GM12891 (cell line): ENCODE results near the gene AEBP1.

Source experiments
- DNase-seq: peaks from one replicate; pipeline ENCODE4 v3.0.0; 2011; ENCODE audit warnings: low spot score; ENCODE audit not compliant: insufficient read length
- FAIRE-seq: peaks from 2 replicates; lab custom pipeline; 2011; peaks lifted over from hg19 to GRCh38; lab: Jason Lieb, UNC
- PAX5 ChIP-seq: IDR thresholded peaks from 2 replicates; pipeline ENCODE4 v1.6.1; 2011; ENCODE audit warnings: low read length, moderate library complexity, mild to moderate bottlenecking; ENCODE audit not compliant: insufficient read depth, severe bottlenecking
- POLR2A ChIP-seq: IDR thresholded peaks from 2 replicates; pipeline ENCODE4 v1.6.1; 2011; ENCODE audit warnings: low read depth, low read length, control low read depth
- POLR2AphosphoS5 ChIP-seq: IDR thresholded peaks from 2 replicates; pipeline ENCODE4 v1.6.1; 2011; ENCODE audit warnings: low read depth, low read length, control low read depth
- POU2F2 ChIP-seq: IDR thresholded peaks from 2 replicates; pipeline ENCODE4 v1.6.1; 2011; ENCODE audit warnings: low read depth, mild to moderate bottlenecking, control low read depth, low read length, moderate library complexity
- SPI1 ChIP-seq: IDR thresholded peaks from 2 replicates; pipeline ENCODE4 v1.6.1; 2011; ENCODE audit warnings: low read depth, low read length, control low read depth
- TAF1 ChIP-seq: IDR thresholded peaks from 2 replicates; pipeline ENCODE4 v1.6.1; 2011; ENCODE audit warnings: low read depth, low read length, control low read depth

The AEBP1 gene

GRCh38 chr7:44153948-44154335 is 49.8 kb downstream of the AEBP1 start:
- DNase-seq = no peak
- no peak for FAIRE-seq
- TF ChIP-seq POLR2A = no peak
- no peak for TF ChIP-seq POU2F2
- TF ChIP-seq POLR2AphosphoS5 = no peak
- TF ChIP-seq TAF1 = no peak
- no peak for TF ChIP-seq PAX5
- no peak for TF ChIP-seq SPI1

- no peak for FAIRE-seq
- DNase-seq = no peak
- no peak for TF ChIP-seq POLR2AphosphoS5
- no peak for TF ChIP-seq SPI1
- TF ChIP-seq TAF1 = no peak
- TF ChIP-seq PAX5 = no peak
- TF ChIP-seq POU2F2 = no peak
- TF ChIP-seq POLR2A = no peak
Measured at GRCh38 chr7:44154703-44155102, 50.6 kb downstream of the AEBP1 start.

GRCh38 chr7:44155191-44156185 is 51.3 kb downstream of the AEBP1 start:
- FAIRE-seq = no peak
- DNase-seq = no peak
- TF ChIP-seq SPI1 (no peak), POLR2A (no peak), POLR2AphosphoS5 (no peak), PAX5 (no peak), TAF1 (no peak), POU2F2 (no peak)

- no peak for FAIRE-seq
- TF ChIP-seq POU2F2 (no peak), PAX5 (no peak), SPI1 (no peak), TAF1 (no peak), POLR2A (no peak), POLR2AphosphoS5 (no peak)
- no peak for DNase-seq
Measured at GRCh38 chr7:44156453-44157010, 52.4 kb downstream of the AEBP1 start.

- no peak for DNase-seq
- TF ChIP-seq SPI1 (no peak), POLR2AphosphoS5 (no peak), TAF1 (no peak), POLR2A (no peak), PAX5 (no peak), POU2F2 (no peak)
- FAIRE-seq = no peak
Measured at GRCh38 chr7:44157116-44158080, 53.3 kb downstream of the AEBP1 start.

- DNase-seq = no peak
- FAIRE-seq = no peak
- no peak for TF ChIP-seq SPI1
- no peak for TF ChIP-seq POLR2A
- TF ChIP-seq PAX5 = no peak
- no peak for TF ChIP-seq TAF1
- no peak for TF ChIP-seq POLR2AphosphoS5
- TF ChIP-seq POU2F2 = no peak
Measured at GRCh38 chr7:44158096-44158872, 54.1 kb downstream of the AEBP1 start.

- FAIRE-seq = no peak
- DNase-seq = no peak
- TF ChIP-seq POU2F2 (no peak), POLR2AphosphoS5 (no peak), TAF1 (no peak), PAX5 (no peak), SPI1 (no peak), POLR2A (no peak)
Measured at GRCh38 chr7:44158873-44159631, 54.9 kb downstream of the AEBP1 start.
